IPS-18a (cell line): ENCODE data around the gene ST14.

Experiments
- H3K27ac ChIP-seq: one replicate; pipeline ENCODE4 v1.5.1; 2013; ENCODE audit warnings: low read length
- H3K27me3 ChIP-seq: one replicate; pipeline ENCODE4 v1.6.1; 2013; ENCODE audit warnings: mild to moderate bottlenecking, low read length; ENCODE audit not compliant: control insufficient read depth, insufficient read depth
- H3K36me3 ChIP-seq: one replicate; pipeline ENCODE4 v1.6.1; 2013; ENCODE audit warnings: low read depth, low read length; ENCODE audit not compliant: control insufficient read depth
- H3K4me1 ChIP-seq: one replicate; pipeline ENCODE4 v1.6.1; 2013; ENCODE audit warnings: low read depth, low read length; ENCODE audit not compliant: control insufficient read depth
- H3K4me3 ChIP-seq: one replicate; pipeline ENCODE4 v1.5.1; 2013; ENCODE audit warnings: low read length
- H3K9ac ChIP-seq: one replicate; pipeline ENCODE4 v1.6.1; 2013; ENCODE audit warnings: mild to moderate bottlenecking, low read length, moderate library complexity
- H3K9me3 ChIP-seq: one replicate; pipeline ENCODE4 v1.6.1; 2013; ENCODE audit warnings: low read depth, low read length; ENCODE audit not compliant: control insufficient read depth

ST14 gene

GRCh38 chr11:130180491-130180890, 20.9 kb downstream of the ST14 start:
- Histone ChIP-seq H3K4me1 (no peaks in the 10 kb centered on the region), H3K4me3 (no peak overlapping the region), H3K9me3 (no peaks in the 10 kb centered on the region), H3K27me3 (no peaks in the 10 kb centered on the region), H3K27ac (no peak overlapping the region), H3K9ac (no peak overlapping the region), H3K36me3 (no peaks in the 10 kb centered on the region)

- Histone ChIP-seq H3K4me3 (no peak overlapping the region), H3K27ac (no peak overlapping the region), H3K36me3 (no peaks in the 10 kb centered on the region), H3K4me1 (no peaks in the 10 kb centered on the region), H3K27me3 (no peaks in the 10 kb centered on the region), H3K9me3 (no peaks in the 10 kb centered on the region), H3K9ac (no peak overlapping the region)
Observed at GRCh38 chr11:130180896-130181294, 21.3 kb downstream of the ST14 start.

DNA sequence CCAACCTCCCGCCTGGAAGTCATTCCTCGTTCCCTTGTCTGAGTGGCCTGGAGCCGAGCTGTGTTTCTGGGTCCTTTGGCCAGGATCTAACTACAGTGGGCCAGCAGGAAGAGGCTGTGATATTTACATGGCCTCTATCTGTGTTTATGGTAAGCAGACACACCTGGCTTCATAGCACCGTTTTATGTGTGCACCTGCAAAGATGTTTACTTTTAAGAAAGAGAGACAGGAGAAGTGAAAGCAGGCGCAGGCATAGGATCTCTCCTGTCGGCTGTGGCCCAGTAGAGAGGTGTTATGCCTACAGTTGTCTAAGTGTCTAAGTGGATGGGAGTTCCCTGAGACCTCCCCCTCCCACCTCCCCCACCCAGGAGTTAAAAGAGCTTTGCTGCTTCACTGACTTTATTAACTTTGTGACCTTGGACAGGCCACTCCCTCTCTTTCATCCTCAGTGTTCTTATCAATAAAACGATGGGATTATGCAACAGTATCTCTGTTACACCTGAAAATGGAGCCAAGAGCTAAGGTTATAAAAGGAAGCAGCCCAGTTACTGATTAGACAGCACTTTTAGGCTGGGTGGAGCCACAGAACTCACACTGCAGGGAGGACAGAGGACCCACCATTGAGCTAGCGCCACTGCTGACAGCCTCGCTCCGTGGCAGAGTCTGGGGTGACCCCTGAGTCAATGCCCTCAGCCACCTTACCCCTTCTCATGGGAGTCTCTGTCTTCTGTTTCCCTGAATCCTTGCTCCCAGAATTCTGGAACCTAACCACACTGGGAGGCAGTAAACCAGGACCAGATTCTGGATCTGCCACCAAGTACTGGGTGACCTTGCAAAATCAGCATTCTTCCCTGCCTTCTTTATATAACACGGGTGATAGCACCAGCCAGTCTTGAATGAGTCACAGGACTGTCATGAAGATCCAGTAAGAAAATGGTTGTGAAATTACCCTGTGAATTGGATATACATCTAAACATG, 22.0 kb downstream of the ST14 start:
- Histone ChIP-seq H3K9me3 (no peaks in the 10 kb centered on the region), H3K36me3 (no peaks in the 10 kb centered on the region), H3K4me1 (no peaks in the 10 kb centered on the region), H3K27me3 (no peaks in the 10 kb centered on the region), H3K4me3 (no peak overlapping the region), H3K27ac (no peak overlapping the region), H3K9ac (no peak overlapping the region)

GRCh38 chr11:130183878-130184610, 24.5 kb downstream of the ST14 start:
- Histone ChIP-seq H3K9me3 (no peaks in the 10 kb centered on the region), H3K4me3 (no peak overlapping the region), H3K27ac (no peak overlapping the region), H3K27me3 (no peaks in the 10 kb centered on the region), H3K4me1 (no peaks in the 10 kb centered on the region), H3K9ac (no peak overlapping the region), H3K36me3 (no peaks in the 10 kb centered on the region)

DNA sequence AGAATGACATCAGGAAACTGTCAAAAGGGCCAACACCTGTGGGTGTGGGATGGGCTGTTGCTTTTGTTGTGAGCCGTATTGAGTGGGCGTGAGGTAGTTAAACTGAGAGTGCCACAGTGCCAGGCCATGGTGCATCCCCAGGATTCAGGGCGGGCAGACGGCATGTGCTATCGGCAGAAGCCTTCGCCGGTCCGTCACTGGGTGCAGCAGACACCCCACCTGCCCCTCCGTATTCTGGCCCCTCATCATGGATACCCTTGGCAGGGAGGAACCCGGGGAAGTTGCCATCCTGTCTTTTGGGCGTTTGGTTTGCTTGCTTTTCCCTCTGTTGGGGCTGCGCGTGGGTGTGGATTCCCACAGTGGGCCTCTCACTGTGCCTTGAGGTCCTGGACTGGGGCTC, 27.5 kb downstream of the ST14 start:
- no peaks in the 10 kb centered on the region for H3K9me3 ChIP-seq
- no peaks in the 10 kb centered on the region for H3K36me3 ChIP-seq
- H3K9ac ChIP-seq = no peak overlapping the region
- no peaks in the 10 kb centered on the region for H3K27me3 ChIP-seq
- no peak overlapping the region for H3K4me3 ChIP-seq
- no peaks in the 10 kb centered on the region for H3K4me1 ChIP-seq
- no peak overlapping the region for H3K27ac ChIP-seq

- Histone ChIP-seq H3K36me3 (no peaks in the 10 kb centered on the region), H3K27me3 (no peaks in the 10 kb centered on the region), H3K9ac (no peak overlapping the region), H3K27ac (no peak overlapping the region), H3K4me1 (no peaks in the 10 kb centered on the region), H3K4me3 (no peak overlapping the region), H3K9me3 (no peaks in the 10 kb centered on the region)
Observed at GRCh38 chr11:130188047-130188446, 28.5 kb downstream of the ST14 start.

DNA sequence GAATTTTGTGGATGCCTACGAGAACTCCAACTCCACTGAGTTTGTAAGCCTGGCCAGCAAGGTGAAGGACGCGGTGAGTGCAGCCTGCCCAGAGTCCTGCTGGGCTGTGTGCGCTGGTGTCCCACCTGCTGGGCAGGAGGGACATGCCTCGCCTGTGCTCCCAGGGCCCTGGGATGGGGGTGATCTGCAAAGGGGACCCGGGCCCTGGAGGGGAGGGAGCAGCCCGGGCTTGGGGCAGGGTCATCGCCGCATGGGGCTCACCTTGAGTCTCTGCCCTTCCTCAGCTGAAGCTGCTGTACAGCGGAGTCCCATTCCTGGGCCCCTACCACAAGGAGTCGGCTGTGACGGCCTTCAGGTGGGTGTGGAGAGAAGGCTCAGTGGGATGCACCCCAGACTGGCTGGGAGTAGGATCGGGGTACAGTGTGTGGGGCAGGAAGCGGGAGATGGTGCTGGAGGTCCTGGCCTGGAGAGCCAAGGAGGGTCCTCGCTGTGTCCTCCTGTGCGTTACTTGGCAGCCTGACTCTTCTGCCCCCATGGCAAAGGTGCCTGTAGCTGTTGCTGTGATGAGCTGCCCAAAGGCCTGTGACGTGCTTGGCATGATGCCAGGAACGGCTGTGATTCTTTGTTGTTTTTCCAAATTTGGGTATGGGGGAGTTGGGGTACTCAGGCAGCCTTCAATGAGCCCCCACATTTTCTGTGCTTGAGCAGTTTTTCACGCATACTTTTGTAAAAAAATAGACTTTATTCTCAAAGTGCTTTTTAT, 29.2 kb downstream of the ST14 start:
- H3K36me3 ChIP-seq = no peaks in the 10 kb centered on the region

GRCh38 chr11:130189492-130190210, 30.1 kb downstream of the ST14 start:
- H3K9ac ChIP-seq = no peak overlapping the region
- no peak overlapping the region for H3K27ac ChIP-seq
- H3K27me3 ChIP-seq = no peaks in the 10 kb centered on the region
- H3K4me3 ChIP-seq = no peak overlapping the region
- no peaks in the 10 kb centered on the region for H3K9me3 ChIP-seq
- H3K4me1 ChIP-seq = no peaks in the 10 kb centered on the region
- peaks cover 1% of the 10 kb centered on the region for H3K36me3 ChIP-seq

More for the DNA sequence above, 29.2 kb downstream of the ST14 start:
- Histone ChIP-seq H3K9ac (no peak overlapping the region), H3K4me1 (no peaks in the 10 kb centered on the region), H3K27ac (no peak overlapping the region), H3K9me3 (no peaks in the 10 kb centered on the region), H3K4me3 (no peak overlapping the region), H3K27me3 (no peaks in the 10 kb centered on the region)

GRCh38 chr11:130190371-130190881, 30.8 kb downstream of the ST14 start:
- no peak overlapping the region for H3K4me3 ChIP-seq
- peaks cover 7% of the 10 kb centered on the region for H3K36me3 ChIP-seq
- H3K9me3 ChIP-seq = no peaks in the 10 kb centered on the region
- no peaks in the 10 kb centered on the region for H3K27me3 ChIP-seq
- H3K9ac ChIP-seq = no peak overlapping the region
- H3K4me1 ChIP-seq = no peaks in the 10 kb centered on the region
- no peak overlapping the region for H3K27ac ChIP-seq

DNA sequence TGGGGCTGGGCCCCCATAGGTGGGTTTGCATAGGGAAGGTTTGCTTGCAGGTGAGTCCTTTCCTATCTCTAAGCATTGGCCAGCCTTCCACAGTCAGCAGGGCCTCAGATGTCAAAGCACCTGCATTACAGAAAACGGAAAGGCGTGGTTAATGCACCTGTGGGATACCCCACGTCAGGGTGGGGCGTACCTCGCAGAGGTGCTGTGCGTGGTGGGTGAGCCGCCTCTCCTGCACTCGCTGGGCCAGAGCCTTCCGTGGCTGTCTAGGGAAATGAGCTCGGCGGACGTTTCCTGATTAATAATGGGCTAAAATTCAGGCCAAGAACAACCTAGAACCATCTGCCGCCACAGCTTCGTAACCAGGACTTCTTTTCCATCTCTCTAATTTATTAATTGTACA, 32.3 kb downstream of the ST14 start:
- no peaks in the 10 kb centered on the region for H3K27me3 ChIP-seq
- H3K9me3 ChIP-seq = no peaks in the 10 kb centered on the region
- peaks cover 10% of the 10 kb centered on the region for H3K36me3 ChIP-seq
- no peak overlapping the region for H3K9ac ChIP-seq
- no peaks in the 10 kb centered on the region for H3K4me1 ChIP-seq
- no peak overlapping the region for H3K27ac ChIP-seq
- no peak overlapping the region for H3K4me3 ChIP-seq
